ENCODE results near the gene DUSP3. TPM values are rescaled to one million over a fixed set of nuclear protein-coding genes. Genes with fewer than 3 reads are reported as not detected.
A peak's percentile ranks its signal among the peaks of the same experiment; 100 is the strongest.

The DUSP3 gene
- total RNA-seq: 224 TPM
- long read RNA-seq, full-length matches to known transcripts: 509 of 629 reads
- long read RNA-seq, partial matches to known transcripts: 8 of 629 reads
- long read RNA-seq, other reads (novel, unspliced or antisense): 112 of 629 reads

DNA sequence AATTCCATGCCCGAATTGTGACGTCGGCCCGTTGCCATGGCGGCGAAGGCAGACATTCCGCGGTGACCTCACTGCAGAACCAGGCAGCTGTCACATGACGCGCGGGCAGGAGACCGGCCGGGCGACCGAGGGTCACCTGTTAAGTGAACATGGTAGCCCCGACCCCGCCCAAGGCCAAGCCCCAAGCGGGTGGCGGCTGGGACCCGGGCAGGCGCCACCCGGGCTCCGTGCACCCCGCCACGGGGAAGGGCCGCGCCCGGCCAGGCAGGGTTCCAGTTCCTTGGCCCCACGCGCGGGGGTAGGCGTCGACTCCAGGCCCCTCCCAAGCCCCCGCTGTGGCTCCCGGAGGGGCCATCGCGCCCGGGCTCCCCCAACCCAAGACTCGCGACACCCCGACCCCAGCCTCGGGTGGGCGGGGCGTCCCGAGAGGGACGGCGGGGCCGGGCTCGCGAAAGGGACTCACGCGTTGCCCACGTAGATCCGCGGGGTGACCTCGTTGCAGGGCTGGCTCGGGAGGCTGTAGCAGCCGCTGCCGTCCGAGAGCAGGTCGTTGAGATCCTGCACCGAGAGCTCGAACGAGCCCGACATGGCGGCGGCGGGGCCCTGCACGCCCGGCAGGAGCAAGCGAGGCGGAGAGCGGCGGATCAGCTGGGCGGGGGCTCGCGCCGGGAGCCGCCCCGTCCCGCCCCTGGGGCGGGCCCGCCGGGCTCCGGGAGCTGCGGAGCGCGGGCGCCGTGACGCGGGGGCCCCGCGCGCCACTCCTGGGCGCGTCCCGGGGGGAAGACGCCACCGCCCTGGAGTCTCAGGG lies at the start of gene DUSP3:
DUSP3 (minus strand) TSS at position 641 of the 808 bp plus-strand sequence; CDS start at position 588, 53 bp downstream.
- intact Hi-C loops (cut with DNase I): loop anchor here (5.0 kb wide), 1 partner anchor 69 kb away; the partner anchor contains the start of gene CD300LG
- DNase-seq (peak; percentile 97), ATAC-seq (ENCODE audit: poor library complexity) (peak; percentile 93)

DNA sequence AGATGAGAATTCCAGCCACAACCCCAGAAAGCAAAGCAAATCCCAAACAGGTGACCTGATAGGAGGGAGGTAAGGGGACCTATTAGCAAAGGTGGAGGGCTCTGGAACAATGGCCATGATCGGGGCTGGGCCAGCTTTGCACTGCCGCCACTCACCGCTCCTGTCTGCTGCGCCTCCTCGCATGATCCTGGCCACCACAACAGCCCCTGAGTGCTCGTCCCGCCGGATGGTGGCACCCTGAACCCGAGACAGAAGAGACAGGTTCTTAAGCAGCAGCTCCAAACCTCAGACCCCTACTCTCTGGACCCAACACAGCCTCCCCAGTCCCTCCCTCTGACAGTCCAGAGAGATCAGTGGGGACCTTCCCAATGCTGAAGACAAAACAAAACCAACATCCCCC lies 48.8 kb upstream of the DUSP3 start:
- intact Hi-C loops (cut with DNase I): no loop called here
- DNase-seq: no peak
- no peak for ATAC-seq (ENCODE audit: poor library complexity)

DNA sequence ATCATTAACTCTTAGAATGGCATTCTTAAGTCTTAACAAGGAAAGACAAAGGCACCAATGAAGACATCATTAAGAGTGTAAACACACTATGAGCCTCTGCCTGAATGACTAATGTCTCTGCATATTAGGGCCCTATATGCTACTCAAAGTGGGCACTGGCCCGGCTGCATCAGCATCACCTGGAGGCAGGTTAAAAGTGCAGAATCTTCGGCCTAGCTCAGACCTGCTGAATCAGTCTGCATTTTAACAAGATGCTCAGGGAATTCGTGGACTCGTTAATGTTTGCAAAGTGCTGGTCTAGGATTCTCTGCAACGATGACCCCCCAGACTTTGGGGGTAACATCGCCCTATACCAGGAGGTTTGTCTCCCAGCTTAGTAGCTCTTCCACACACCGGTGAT lies 47.4 kb upstream of the DUSP3 start:
- DNase-seq: no peak
- intact Hi-C loops (cut with DNase I): no loop called here
- no peak for ATAC-seq (ENCODE audit: poor library complexity)

DNA sequence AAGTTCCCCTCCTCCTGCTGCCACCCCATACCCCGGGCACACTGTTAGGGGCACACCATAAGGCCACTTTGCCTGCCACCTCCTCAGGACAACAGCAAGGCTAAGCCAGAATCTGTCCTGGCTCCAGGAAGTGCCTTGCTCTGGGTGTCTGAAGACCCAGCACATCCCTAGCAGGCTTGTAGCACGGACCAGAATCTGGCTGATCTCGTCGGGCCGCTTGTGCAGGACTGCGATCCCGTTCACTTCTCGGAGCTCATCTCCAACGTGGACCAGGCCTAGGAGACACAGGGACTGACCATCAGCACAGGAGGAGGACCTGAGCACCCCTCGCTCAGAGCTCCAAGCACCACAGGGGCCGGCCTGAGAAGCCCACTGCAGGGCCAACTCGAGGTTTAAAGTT lies 46.8 kb upstream of the DUSP3 start:
- no peak for DNase-seq
- intact Hi-C loops (cut with DNase I): no loop called here
- no peak for ATAC-seq (ENCODE audit: poor library complexity)

GRCh38 chr17:43823350-43824084 lies 44.7 kb upstream of the DUSP3 start:
- peak; percentile 76 for ATAC-seq (ENCODE audit: poor library complexity)
- peak; percentile 79 for DNase-seq
- intact Hi-C loops (cut with DNase I): no loop called here

DNA sequence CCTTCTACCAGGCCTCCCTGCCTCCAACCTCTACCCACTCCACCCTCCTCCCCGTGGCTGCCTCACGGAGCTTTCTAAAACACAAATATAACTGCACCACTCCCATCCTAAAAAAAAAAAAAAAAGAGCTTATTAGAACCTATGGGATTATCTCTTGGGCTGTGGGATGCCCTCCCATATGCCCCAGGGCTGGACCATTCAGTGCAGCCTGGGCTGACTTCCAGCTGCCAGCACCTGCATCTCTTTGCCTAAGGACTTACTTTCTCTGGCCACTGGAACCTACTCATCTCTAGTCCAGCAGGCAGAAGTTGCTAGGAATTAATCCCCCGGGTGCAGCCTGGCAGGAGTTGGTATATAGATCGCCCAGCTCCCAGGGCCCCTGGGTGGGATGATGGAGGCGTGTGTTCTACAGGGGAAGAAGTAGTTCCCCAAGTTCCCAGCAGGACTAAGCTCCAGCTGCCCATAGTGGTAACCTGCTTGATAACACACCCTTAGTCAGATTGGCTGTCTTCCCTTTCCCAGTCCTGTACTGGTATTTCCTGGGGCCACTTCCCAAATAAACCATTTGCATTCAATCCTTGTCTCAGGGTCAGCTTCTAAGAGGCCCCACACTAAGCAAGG lies 43.9 kb upstream of the DUSP3 start:
- intact Hi-C loops (cut with DNase I): no loop called here
- DNase-seq (no peak), ATAC-seq (ENCODE audit: poor library complexity) (peak; percentile 26)

GRCh38 chr17:43820759-43821158 lies 42.0 kb upstream of the DUSP3 start:
- intact Hi-C loops (cut with DNase I): no loop called here
- ATAC-seq (ENCODE audit: poor library complexity): no peak
- no peak for DNase-seq

- ATAC-seq (ENCODE audit: poor library complexity) (no peak), DNase-seq (no peak)
- intact Hi-C loops (cut with DNase I): no loop called here
Measured at GRCh38 chr17:43818966-43819365, 40.2 kb upstream of the DUSP3 start.

DNA sequence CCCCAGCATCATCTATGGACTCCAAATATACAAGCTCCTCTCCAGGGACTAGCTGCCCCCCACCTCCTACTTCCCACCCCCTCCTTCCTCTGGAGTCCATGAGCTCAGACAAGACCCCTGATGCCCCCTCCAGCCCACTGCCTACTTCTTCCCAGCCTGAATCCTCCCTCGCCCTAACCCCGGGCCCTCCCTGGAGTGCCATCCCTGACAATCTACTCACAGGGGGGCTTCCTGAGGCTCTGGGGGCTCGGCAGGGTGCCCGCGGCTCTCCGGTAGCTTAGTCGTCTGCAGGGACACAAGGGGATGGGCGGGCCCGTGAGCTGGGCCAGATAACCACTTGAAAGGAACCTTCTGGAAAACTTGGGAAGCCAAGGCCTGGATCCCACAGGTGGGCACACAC lies 39.0 kb upstream of the DUSP3 start:
- intact Hi-C loops (cut with DNase I): no loop called here
- no peak for ATAC-seq (ENCODE audit: poor library complexity)
- no peak for DNase-seq

- intact Hi-C loops (cut with DNase I): no loop called here
- no peak for ATAC-seq (ENCODE audit: poor library complexity)
Measured at GRCh38 chr17:43816336-43817320, 37.9 kb upstream of the DUSP3 start.

GRCh38 chr17:43814714-43815113 lies 35.9 kb upstream of the DUSP3 start:
- intact Hi-C loops (cut with DNase I): no loop called here
- no peak for DNase-seq
- ATAC-seq (ENCODE audit: poor library complexity): no peak

More at GRCh38 chr17:43816336-43817320, 37.9 kb upstream of the DUSP3 start:
- DNase-seq: no peak

GRCh38 chr17:43814026-43814425 lies 35.2 kb upstream of the DUSP3 start:
- DNase-seq (no peak), ATAC-seq (ENCODE audit: poor library complexity) (no peak)
- intact Hi-C loops (cut with DNase I): no loop called here

GRCh38 chr17:43813386-43813785 lies 34.6 kb upstream of the DUSP3 start:
- ATAC-seq (ENCODE audit: poor library complexity): no peak
- intact Hi-C loops (cut with DNase I): no loop called here
- DNase-seq: no peak

- DNase-seq: no peak
- no peak for ATAC-seq (ENCODE audit: poor library complexity)
- intact Hi-C loops (cut with DNase I): no loop called here
Measured at GRCh38 chr17:43812396-43813265, 33.9 kb upstream of the DUSP3 start.

DNA sequence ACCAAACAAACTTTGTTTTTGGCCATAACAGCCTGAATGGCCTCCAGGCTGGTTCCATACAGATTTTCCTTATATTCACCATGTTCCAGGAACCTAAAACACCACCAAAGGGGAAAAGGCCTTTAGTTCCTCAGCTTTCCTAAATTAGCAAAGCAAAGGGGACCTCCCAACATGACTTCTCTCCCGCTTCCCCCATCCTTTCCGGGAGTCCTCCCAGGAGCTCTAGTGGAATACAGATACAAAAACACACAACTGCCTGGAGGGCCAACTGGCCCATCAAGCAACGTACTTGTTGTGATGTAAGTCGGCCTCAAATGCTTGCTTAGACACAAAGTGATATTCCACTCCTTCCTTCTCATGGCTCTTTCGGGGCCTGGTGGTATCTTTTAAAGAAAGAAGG lies 32.0 kb upstream of the DUSP3 start:
- no peak for DNase-seq
- intact Hi-C loops (cut with DNase I): no loop called here
- ATAC-seq (ENCODE audit: poor library complexity): no peak

DNA sequence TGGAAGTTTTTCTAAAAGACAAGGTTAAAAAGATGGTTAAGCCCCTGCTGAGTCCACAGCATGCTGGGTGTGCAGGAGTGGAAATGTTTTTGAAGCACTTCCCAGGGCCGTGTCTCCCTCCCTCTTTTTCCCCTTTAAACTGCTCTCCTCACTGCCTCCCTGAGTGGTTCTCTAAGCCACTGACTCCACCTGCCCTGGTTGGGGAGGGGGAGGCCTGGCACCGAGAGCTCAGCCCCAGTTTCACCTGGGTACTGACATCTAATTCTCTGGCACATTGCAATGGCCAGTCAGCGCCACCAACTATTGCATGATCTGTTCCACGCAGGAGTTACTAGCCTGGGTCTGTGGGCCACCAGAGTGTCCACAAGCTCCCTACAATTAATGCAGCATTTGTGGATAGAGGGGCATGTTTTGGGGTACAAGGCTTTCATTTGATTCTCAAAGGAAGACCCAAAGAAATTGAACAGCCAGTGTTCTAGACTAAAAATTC lies 31.5 kb upstream of the DUSP3 start:
- intact Hi-C loops (cut with DNase I): no loop called here
- ATAC-seq (ENCODE audit: poor library complexity): no peak
- no peak for DNase-seq

DNA sequence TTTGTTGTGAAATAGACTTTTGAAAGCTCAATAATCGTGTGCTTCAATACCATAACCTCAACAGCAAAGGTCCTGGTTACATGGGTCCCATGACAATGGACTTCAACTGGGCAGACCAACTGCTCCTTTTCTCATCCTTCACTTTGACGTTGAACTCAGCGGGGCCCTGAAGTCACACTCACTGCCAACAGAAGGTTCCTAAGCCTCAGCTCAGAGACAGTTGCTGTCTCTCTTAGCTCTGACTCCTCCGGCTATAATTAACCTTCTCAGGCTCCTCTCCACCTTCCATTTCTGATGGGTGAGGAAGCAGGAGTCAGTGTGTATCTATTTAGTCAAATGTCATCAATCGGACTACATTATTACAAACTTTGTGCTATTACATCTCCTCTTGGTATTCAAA lies 30.3 kb upstream of the DUSP3 start:
- DNase-seq (no peak), ATAC-seq (ENCODE audit: poor library complexity) (no peak)
- intact Hi-C loops (cut with DNase I): no loop called here

Measured in Right ventricle myocardium superior (tissue), 1 donor.